GM12878 (cell line): ENCODE results near the gene FLT1. TPM values are rescaled to one million over a fixed set of nuclear protein-coding genes. Genes with fewer than 3 reads are reported as not detected.
A peak's percentile ranks its signal among the peaks of the same experiment; 100 is the strongest.

Experiments
- ATAC-seq: fragments of 200-7000 bp; cut with Tn5 transposase; 3 replicates; pipeline ENCODE4 v1.9.1; 2020; ENCODE audit warnings: mild to moderate bottlenecking, moderate library complexity
- BruUV-seq: library from RNA; stranded (reverse); fragments of 400-500 nt; replicated peaks from 2 replicates; lab custom pipeline; 2021; lab: Mats Ljungman, UMichigan
- CTCF ChIA-PET: fragments of 300-600 bp; sonication (Branson Sonifier 250); formaldehyde crosslinking; extraction: SDS; loops from one replicate; lab custom pipeline; 2021; ENCODE audit warnings: inconsistent platforms; lab: Yijun Ruan, JAX
- POLR2A ChIA-PET: fragments of 350-600 bp; formaldehyde crosslinking; extraction: SDS; loops from one replicate; lab custom pipeline; 2021; ENCODE audit warnings: inconsistent platforms; lab: Charles Lee
- RAD21 ChIA-PET: fragments of 300-600 bp; sonication (Branson Sonifier 250); formaldehyde crosslinking; loops from one replicate; lab custom pipeline; 2023; ENCODE audit warnings: antibody characterized with exemption; ENCODE audit not compliant: unreplicated experiment; lab: Charles Lee
- SMC1A ChIA-PET: fragments of 300-600 bp; sonication (Branson Sonifier 250); formaldehyde crosslinking; loops from one replicate; lab custom pipeline; 2023; ENCODE audit not compliant: unreplicated experiment, uncharacterized antibody; lab: Charles Lee
- DNase-seq: peaks from one replicate; pipeline ENCODE4 v3.0.0-alpha.2; 2011; ENCODE audit warnings: low read depth, low spot score
- FAIRE-seq: peaks from 3 replicates; lab custom pipeline; 2011; peaks lifted over from hg19 to GRCh38; lab: Jason Lieb, UNC
- H2AFZ ChIP-seq: 2 replicates; pipeline ENCODE4 v1.6.0; 2011; ENCODE audit warnings: low read depth, low read length, control low read depth; ENCODE audit not compliant: control insufficient read depth
- H3K27ac ChIP-seq: 2 replicates; pipeline ENCODE4 v1.5.1; 2011; ENCODE audit warnings: control low read depth; ENCODE audit not compliant: control insufficient read depth, insufficient read depth
- H3K27me3 ChIP-seq, 2 experiments: replicated peaks in 1 of 2; 2 replicates each; pipeline versions ENCODE4 v1.6.0 to v1.6.1; 2011; ENCODE audit warnings: low read length in 1 of 2; ENCODE audit not compliant: control insufficient read depth in 2 of 2, insufficient read depth in 2 of 2
- H3K36me3 ChIP-seq, 2 experiments: 2 replicates each; pipeline ENCODE4 v1.5.1; 2011; ENCODE audit warnings: low read length in 1 of 2; ENCODE audit not compliant: control insufficient read depth in 2 of 2, insufficient read depth in 2 of 2
- H3K4me1 ChIP-seq: 2 replicates; pipeline ENCODE4 v1.6.1; 2011; ENCODE audit warnings: mild to moderate bottlenecking, low read length, moderate library complexity, mixed read lengths; ENCODE audit not compliant: control insufficient read depth, insufficient read depth
- H3K4me2 ChIP-seq: 2 replicates; pipeline ENCODE4 v1.6.0; 2011; ENCODE audit warnings: control low read depth; ENCODE audit not compliant: control insufficient read depth, insufficient read depth
- H3K4me3 ChIP-seq: fragments of 200-600 bp; sonication (generic); 2 replicates; pipeline ENCODE4 v1.5.1; 2016
- H3K79me2 ChIP-seq: 2 replicates; pipeline ENCODE4 v1.6.0; 2011; ENCODE audit warnings: low read length; ENCODE audit not compliant: control insufficient read depth, insufficient read depth
- H3K9ac ChIP-seq: 2 replicates; pipeline ENCODE4 v1.8.0; 2011; ENCODE audit warnings: low read length, control low read depth, mixed read lengths; ENCODE audit not compliant: control insufficient read depth, insufficient read depth
- H3K9me3 ChIP-seq: replicated peaks from 3 replicates; pipeline ENCODE4 v1.5.1; 2011; ENCODE audit warnings: mild to moderate bottlenecking, low read length; ENCODE audit not compliant: control insufficient read depth, insufficient read depth
- H4K20me1 ChIP-seq: 2 replicates; pipeline ENCODE4 v1.6.0; 2011; ENCODE audit not compliant: control insufficient read depth, insufficient read depth
- BCL11A ChIP-seq: IDR thresholded peaks from 2 replicates; pipeline ENCODE4 v1.6.1; 2011; ENCODE audit warnings: low read depth, low read length
- CREB1 ChIP-seq: IDR thresholded peaks from 2 replicates; pipeline ENCODE4 v1.6.1; 2012; ENCODE audit warnings: low read depth, mild to moderate bottlenecking, inconsistent platforms
- DPF2 ChIP-seq: fragments of 450-650 bp; IDR thresholded peaks from 2 replicates; pipeline ENCODE4 v1.6.1; 2017; ENCODE audit warnings: mild to moderate bottlenecking
- EED ChIP-seq: sonication (generic); IDR thresholded peaks from 2 replicates; pipeline ENCODE4 v1.6.1; 2016; ENCODE audit warnings: antibody characterized with exemption, low read depth
- ETV6 ChIP-seq, 2 experiments: fragments of 450-650 bp in 1 of 2; IDR thresholded peaks in 1 of 2; conservative IDR thresholded peaks in 1 of 2; 2 replicates each; pipeline ENCODE4 v1.6.1; 2014; ENCODE audit warnings: antibody characterized with exemption in 1 of 2, borderline replicate concordance in 1 of 2, low read depth in 1 of 2, mild to moderate bottlenecking in 1 of 2, moderate library complexity in 1 of 2
- IKZF2 ChIP-seq, 2 experiments: fragments of 450-650 bp; IDR thresholded peaks; 2 replicates each; pipeline ENCODE4 v1.6.1; 2017; ENCODE audit warnings: mild to moderate bottlenecking in 2 of 2, moderate library complexity in 2 of 2
- JUND ChIP-seq: IDR thresholded peaks from 2 replicates; pipeline ENCODE4 v1.6.1; 2012; ENCODE audit warnings: low read depth, mild to moderate bottlenecking, low read length, improper control_type of control experiment, moderate library complexity
- MTA3 ChIP-seq: IDR thresholded peaks from 2 replicates; pipeline ENCODE4 v1.6.1; 2012; ENCODE audit warnings: low read length, inconsistent platforms, borderline replicate concordance
- NFYB ChIP-seq: IDR thresholded peaks from 2 replicates; pipeline ENCODE4 v1.6.1; 2011; ENCODE audit warnings: low read depth, mild to moderate bottlenecking, low read length, improper control_type of control experiment, moderate library complexity; ENCODE audit not compliant: insufficient read depth
- PML ChIP-seq: IDR thresholded peaks from 2 replicates; pipeline ENCODE4 v1.6.1; 2012; ENCODE audit warnings: low read length, inconsistent platforms
- POLR2AphosphoS2 ChIP-seq: IDR thresholded peaks from 2 replicates; pipeline ENCODE4 v1.6.1; 2011; ENCODE audit warnings: low read depth, mild to moderate bottlenecking, low read length, improper control_type of control experiment, moderate library complexity
- POU2F2 ChIP-seq: IDR thresholded peaks from 3 replicates; pipeline ENCODE4 v1.6.1; 2011; ENCODE audit warnings: low read depth, mild to moderate bottlenecking, low read length, borderline replicate concordance
- SPI1 ChIP-seq: IDR thresholded peaks from 2 replicates; pipeline ENCODE4 v1.6.1; 2011; ENCODE audit warnings: low read depth, mild to moderate bottlenecking, low read length, moderate library complexity, borderline replicate concordance; ENCODE audit not compliant: insufficient read depth
- ZZZ3 ChIP-seq: IDR thresholded peaks from 2 replicates; pipeline ENCODE4 v1.6.1; 2011; ENCODE audit warnings: low read depth; ENCODE audit not compliant: control insufficient read depth, insufficient read length
- WGBS: methylation state at CpG from one replicate; pipeline ENCODE4 v1.1.6; 2016; ENCODE audit warnings: low lambda C conversion rate; ENCODE audit not compliant: insufficient replicate concordance, insufficient coverage; ENCODE audit errors: missing lambda C conversion rate; 5-methylcytosine and 5-hydroxymethylcytosine counted together
- in situ Hi-C: fragments of 300-500 bp; cut with MboI; formaldehyde crosslinking; loops from 9 replicates; pipeline ENCODE4 v1.14.3; 2018; ENCODE audit warnings: mixed read lengths
- intact Hi-C: fragments of 100-400 bp; cut with micrococcal nuclease; formaldehyde crosslinking; loops from one replicate; pipeline ENCODE4 v1.14.2; 2022; ENCODE audit not compliant: unreplicated experiment
- polyA plus RNA-seq, 11 experiments: library from polyadenylated mRNA; depleted of rRNA in 4 of 11; unstranded in 6 of 11; stranded (reverse) in 5 of 11; fragments of >200 nt; fragmentation: Nextera tagmentation in 4 of 11; fragmentation: Illumina TruSeq in 1 of 11; extraction: Ambion mirVana in 4 of 11; extraction: Trizol in 1 of 11; gene quantifications; 1 replicate in 1 of 11; 2 replicates in 10 of 11; pipeline versions ENCODE4 v1.2.1 to v1.2.3, GENCODE V29; 2011 to 2016; ENCODE audit warnings: inconsistent platforms in 2 of 11, missing spikeins in 2 of 11, low read depth in 1 of 11
- total RNA-seq, 4 experiments: library from RNA; depleted of rRNA in 3 of 4; stranded (reverse); fragments of >200 nt in 3 of 4; fragmentation: Illumina TruSeq in 1 of 4; extraction: Trizol in 1 of 4; gene quantifications; 2 replicates each; pipeline versions ENCODE4 v1.2.1 to v1.2.3, GENCODE V29; 2013 to 2021
- TF ChIP-seq, protein P1 (sequence below): fragments of 450-650 bp; IDR thresholded peaks from 2 replicates; pipeline ENCODE4 v1.6.1; 2017; ENCODE audit warnings: borderline replicate concordance
- TF ChIP-seq, protein P2 (sequence below): fragments of 450-650 bp; IDR thresholded peaks from 2 replicates; pipeline ENCODE4 v1.6.1; 2016; ENCODE audit warnings: mild to moderate bottlenecking
- TF ChIP-seq, protein P3 (sequence below): fragments of 450-650 bp; IDR thresholded peaks from 2 replicates; pipeline ENCODE4 v1.6.1; 2017; ENCODE audit warnings: mild to moderate bottlenecking, moderate library complexity

The FLT1 gene
- total and polyA plus RNA-seq, 10 of the 15 experiments (the other 5 are each of a cell fraction or from before 2014, with no cell fraction given), result 0.55 to 5.6 (median 0.84) TPM

DNA sequence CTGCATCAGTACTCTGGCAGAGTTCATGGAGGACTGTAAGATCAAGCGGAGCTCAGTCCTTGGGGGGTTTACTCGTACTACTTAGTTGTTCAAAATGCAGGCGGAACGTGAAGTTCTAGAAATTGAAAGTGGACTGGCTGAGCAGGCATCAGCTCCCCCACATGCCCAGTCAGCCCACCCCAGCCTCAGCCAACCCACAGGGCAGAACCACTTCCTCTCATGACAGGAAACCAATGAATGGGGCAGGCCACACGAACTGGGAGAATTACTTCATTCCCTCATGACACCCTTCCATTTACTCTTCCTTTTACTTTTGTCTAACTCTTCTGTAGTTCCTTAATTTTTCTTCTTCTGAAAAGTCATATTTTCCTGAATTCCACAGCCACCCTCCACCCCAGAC, 71.9 kb downstream of the FLT1 start:
- FAIRE-seq (no peak), DNase-seq (peak; percentile 74), ATAC-seq (peak; percentile 97)
- Histone ChIP-seq H4K20me1 (no peaks in the 10 kb centered on the region), H3K79me2 (no peaks in the 10 kb centered on the region; the same call in 1 of the 2 replicates), H3K27me3 (no peaks in the 10 kb centered on the region), H3K4me1 (peaks cover 12% of the 10 kb centered on the region), H3K9ac (0 out of 2 replicates have a peak overlapping the region, but pooled peaks have one; percentile 1), H3K27ac (peak overlapping the region; percentile 41; the same call in 1 of the 2 replicates), H3K9me3 (no peaks in the 10 kb centered on the region; the same call in 2 of the 3 replicates), H3K4me3 (peak overlapping the region; percentile 28; the same call in 1 of the 2 replicates), H3K36me3 (peaks cover 0 to 4% of the 10 kb centered on the region in 2 experiments; a peak in 1 of 4 replicates), H3K4me2 (peak overlapping the region; percentile 85), H2AFZ (peak overlapping the region; percentile 35)
- 12% methylated on average over 5 of the region's 5 CpGs for WGBS
- intact Hi-C loops, result no loop called here
- ChIA-PET POLR2A (interaction anchor here (1.0 to 1.3 kb wide), 4 partner anchors 13 to 235 kb away, joined by 3 to 7 read pairs (median 5); no protein-coding TSS in a partner anchor), CTCF (interaction anchor here (1.0 to 1.5 kb wide), 6 partner anchors 10 to 372 kb away, joined by 3 to 7 read pairs (median 4); no protein-coding TSS in a partner anchor), RAD21 (interaction anchor here (0.7 to 2.1 kb wide), 5 partner anchors 11 to 236 kb away, joined by 3 to 6 read pairs (median 4); partner anchors contain the start of gene POMP), SMC1A (interaction anchor here (1.1 to 2.2 kb wide), 8 partner anchors 9 to 214 kb away, joined by 3 to 8 read pairs (median 5); no protein-coding TSS in a partner anchor)
- no TSS peak for BruUV-seq
- in situ Hi-C loops, result no loop called here
- TF ChIP-seq, protein P1, sequence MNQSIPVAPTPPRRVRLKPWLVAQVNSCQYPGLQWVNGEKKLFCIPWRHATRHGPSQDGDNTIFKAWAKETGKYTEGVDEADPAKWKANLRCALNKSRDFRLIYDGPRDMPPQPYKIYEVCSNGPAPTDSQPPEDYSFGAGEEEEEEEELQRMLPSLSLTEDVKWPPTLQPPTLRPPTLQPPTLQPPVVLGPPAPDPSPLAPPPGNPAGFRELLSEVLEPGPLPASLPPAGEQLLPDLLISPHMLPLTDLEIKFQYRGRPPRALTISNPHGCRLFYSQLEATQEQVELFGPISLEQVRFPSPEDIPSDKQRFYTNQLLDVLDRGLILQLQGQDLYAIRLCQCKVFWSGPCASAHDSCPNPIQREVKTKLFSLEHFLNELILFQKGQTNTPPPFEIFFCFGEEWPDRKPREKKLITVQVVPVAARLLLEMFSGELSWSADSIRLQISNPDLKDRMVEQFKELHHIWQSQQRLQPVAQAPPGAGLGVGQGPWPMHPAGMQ, result no peak
- peak; percentile 74 for TF ChIP-seq EED
- no peak for TF ChIP-seq POLR2AphosphoS2
- no peak for TF ChIP-seq JUND
- TF ChIP-seq, protein P2, sequence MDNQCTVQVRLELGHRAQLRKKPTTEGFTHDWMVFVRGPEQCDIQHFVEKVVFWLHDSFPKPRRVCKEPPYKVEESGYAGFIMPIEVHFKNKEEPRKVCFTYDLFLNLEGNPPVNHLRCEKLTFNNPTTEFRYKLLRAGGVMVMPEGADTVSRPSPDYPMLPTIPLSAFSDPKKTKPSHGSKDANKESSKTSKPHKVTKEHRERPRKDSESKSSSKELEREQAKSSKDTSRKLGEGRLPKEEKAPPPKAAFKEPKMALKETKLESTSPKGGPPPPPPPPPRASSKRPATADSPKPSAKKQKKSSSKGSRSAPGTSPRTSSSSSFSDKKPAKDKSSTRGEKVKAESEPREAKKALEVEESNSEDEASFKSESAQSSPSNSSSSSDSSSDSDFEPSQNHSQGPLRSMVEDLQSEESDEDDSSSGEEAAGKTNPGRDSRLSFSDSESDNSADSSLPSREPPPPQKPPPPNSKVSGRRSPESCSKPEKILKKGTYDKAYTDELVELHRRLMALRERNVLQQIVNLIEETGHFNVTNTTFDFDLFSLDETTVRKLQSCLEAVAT, result 0 out of 2 replicates have a peak, but pooled peaks have one; percentile 53
- peak; percentile 57; the same call in 1 of the 2 replicates for TF ChIP-seq MTA3
- peak; percentile 52; the same call in 1 of the 2 replicates for TF ChIP-seq BCL11A
- TF ChIP-seq, protein P3, sequence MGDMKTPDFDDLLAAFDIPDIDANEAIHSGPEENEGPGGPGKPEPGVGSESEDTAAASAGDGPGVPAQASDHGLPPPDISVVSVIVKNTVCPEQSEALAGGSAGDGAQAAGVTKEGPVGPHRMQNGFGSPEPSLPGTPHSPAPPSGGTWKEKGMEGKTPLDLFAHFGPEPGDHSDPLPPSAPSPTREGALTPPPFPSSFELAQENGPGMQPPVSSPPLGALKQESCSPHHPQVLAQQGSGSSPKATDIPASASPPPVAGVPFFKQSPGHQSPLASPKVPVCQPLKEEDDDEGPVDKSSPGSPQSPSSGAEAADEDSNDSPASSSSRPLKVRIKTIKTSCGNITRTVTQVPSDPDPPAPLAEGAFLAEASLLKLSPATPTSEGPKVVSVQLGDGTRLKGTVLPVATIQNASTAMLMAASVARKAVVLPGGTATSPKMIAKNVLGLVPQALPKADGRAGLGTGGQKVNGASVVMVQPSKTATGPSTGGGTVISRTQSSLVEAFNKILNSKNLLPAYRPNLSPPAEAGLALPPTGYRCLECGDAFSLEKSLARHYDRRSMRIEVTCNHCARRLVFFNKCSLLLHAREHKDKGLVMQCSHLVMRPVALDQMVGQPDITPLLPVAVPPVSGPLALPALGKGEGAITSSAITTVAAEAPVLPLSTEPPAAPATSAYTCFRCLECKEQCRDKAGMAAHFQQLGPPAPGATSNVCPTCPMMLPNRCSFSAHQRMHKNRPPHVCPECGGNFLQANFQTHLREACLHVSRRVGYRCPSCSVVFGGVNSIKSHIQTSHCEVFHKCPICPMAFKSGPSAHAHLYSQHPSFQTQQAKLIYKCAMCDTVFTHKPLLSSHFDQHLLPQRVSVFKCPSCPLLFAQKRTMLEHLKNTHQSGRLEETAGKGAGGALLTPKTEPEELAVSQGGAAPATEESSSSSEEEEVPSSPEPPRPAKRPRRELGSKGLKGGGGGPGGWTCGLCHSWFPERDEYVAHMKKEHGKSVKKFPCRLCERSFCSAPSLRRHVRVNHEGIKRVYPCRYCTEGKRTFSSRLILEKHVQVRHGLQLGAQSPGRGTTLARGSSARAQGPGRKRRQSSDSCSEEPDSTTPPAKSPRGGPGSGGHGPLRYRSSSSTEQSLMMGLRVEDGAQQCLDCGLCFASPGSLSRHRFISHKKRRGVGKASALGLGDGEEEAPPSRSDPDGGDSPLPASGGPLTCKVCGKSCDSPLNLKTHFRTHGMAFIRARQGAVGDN, result peak; percentile 91
- TF ChIP-seq NFYB, result peak; percentile 61; the same call in 1 of the 2 replicates
- no peak for TF ChIP-seq ZZZ3
- peak in 1 of 2 experiments; percentile 85; a peak in 2 of 4 replicates for TF ChIP-seq ETV6 (conservative IDR thresholded peaks at IDR 0.05 in 1 of 2, IDR thresholded peaks at IDR 0.05 in 1 of 2; ENCODE audit: borderline replicate concordance in 1 of 2, low read depth in 1 of 2)
- no peak for TF ChIP-seq PML
- TF ChIP-seq POU2F2, result peak; percentile 43; the same call in 1 of the 3 replicates
- TF ChIP-seq CREB1, result 0 out of 2 replicates have a peak, but pooled peaks have one; percentile 27
- TF ChIP-seq DPF2, result 0 out of 2 replicates have a peak, but pooled peaks have one; percentile 13
- peak; percentile 60 to 70; a peak in 3 of 4 replicates for TF ChIP-seq IKZF2 (IDR thresholded peaks at IDR 0.05)
- peak; percentile 89 for TF ChIP-seq SPI1
